ENCODE results near the gene PRR36.

Gene PRR36

DNA sequence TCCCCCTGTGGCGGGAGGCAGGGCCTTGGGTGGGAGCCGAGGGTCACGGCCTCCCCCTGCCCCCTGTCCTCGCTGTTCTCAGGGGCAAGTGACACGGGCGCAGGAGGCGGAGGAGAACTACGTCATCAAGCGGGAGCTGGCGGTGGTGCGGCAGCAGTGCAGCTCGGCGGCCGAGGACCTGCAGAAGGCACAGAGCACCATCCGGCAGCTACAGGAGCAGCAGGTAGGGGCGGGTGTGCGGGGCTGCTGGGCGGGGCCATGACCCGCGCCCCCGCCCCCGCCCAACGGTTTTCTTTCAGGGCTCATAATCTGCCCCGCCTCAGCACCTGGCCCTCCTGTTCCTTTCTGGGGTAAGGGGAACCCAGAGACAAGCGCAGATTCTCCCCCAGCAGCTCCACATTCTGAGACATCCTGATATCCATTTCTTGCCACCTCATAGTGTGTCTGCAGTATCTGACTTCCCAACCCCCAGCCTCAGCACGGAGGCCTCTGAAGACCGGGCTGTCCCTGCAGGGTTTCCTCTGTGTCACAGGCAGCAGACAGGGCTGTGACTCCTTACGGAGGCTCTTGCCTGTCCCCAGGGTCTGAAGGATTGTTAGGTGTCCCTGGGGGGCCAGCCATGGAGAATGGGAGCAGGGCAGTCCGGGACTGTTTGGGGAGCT, 15.9 kb downstream of the PRR36 start:
- DNase-seq, result no peak

DNA sequence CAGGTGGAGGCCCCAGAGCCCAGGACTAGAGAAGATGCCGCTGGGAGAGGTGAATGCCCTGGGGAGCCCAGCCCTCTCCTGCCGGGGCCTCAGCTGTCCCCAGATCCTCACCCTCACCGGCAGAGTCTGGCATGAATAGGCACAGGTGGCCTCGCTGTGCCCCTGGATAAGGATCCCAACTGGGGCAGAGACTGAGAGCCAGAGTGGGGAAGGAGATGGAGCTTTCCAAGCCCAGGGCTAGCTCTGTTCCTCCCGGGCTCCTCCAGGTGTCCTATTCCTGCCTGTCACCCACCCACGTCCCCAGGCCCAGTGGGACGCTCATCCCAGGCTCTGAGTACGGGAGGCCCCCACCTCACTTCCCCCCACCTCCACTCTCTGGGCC, 16.5 kb downstream of the PRR36 start:
- no peak for DNase-seq

DNA sequence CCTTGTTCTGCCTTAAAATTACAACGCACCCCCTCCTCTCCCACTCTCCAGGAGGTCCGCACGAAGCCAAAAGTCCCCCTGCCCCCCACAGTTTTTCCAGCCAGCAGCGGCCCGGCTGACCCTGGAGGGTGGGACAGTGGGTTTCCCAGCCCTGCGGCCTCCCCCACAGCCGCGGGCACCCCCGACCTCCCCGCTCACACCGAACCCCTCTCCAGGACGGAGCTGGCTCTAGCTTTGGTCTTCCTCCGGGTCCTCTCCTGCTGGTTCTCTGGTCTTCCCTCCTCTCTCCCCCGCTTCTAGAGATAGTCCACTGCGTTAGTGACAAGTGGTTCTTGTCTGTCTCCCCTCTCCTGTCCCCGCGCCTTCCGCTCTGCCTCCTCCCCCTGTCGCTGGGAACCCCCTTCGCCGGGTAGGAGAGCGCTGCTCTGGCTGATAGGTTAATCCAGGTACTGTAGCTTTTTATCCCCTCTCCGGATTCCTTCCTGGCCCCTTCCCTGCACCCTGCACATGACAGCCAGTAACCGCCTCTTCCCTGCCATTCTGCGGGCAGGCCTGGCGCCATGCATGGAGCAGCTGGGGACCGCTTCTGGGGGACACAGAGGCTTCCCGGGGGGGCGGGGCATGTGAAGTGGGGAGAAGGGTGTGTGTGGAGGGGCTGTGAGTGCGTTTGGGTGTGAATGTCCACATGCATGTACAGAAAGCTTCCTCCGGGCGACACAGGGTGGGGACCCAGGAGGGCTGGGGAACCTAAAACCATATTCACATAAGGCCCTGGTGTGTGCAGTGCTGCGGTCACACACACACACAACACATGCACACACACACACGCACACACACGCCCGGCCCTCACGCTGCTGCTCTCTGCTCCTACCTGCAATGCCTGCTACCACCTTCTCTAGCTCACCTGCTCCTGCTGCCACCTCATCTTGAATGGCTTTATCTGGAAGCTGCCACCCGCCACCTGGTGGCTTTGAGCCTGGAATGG, 17.2 kb downstream of the PRR36 start:
- DNase-seq, result no peak

DNA sequence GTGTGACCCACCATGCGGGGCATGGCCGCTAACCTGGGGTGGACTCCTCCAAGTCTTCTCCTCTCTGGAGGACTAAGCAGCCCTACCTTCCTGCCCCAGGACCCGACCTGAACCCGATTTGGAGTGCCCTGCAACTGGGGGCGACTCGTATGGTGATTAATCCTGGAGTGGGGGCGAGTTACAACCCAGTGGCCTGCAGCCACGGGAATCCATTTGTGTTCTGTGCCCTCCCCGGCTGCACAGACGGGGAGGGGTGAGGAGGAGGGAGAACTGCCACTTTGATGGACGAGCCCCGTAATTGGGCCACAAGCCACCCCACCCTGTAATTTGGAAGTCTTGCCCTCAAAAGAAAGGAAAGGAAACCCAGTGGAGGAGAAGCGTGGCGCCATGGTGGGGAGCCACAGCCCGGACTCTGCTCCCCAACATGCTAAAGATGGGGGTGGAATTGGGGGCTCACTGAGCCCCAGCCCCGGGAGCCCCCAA, 18.0 kb downstream of the PRR36 start:
- DNase-seq, result no peak

DNA sequence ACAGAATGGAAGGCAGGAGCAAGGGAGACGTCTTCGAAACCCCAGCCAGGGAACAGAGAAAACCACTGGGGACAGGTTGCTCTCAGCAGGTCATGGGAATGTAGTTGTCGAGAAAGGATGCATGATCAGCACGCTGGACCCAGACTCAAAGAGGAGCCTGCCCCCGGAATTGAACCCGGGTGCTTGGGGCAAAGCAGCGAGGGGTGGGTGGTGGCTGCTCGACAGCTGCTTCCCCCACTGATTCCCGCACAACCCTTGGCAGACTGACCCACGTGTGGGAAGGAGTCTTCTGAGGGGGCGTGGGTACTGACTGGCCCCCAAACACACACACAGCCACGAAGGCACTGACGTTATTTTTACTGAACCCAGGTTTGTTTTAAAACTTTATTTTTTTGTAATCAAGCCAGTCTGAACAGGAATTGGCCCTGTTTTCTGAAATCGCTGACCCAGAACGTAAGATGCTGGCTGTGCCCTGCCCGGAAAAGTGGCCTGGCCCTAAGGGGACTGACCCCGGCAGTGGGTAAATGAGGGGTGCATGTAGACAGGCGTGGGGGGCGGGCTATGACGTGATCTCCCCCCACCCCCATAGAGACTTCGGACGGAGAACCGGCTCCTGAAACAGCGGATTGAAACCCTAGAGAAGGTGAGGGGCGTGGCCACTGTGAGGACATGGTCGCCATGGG, 18.6 kb downstream of the PRR36 start:
- no peak for DNase-seq

DNA sequence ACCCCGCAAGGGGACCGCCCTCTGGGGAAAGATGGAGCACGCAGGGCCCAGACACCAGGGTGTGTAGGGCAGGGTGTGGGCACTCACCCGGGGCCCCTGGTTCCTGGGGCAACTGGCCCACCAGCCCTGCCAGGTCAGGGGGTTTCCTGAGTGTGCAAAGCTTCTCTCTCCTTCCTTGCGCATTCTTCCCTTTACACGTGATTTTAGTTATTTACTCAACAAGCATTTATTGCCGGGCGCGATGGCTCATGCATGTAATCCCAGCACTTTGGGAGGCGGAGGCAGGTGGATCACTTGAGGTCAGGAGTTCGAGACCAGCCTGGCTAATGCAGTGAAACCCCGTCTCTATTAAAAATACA, 20.4 kb downstream of the PRR36 start:
- no peak for DNase-seq

DNA sequence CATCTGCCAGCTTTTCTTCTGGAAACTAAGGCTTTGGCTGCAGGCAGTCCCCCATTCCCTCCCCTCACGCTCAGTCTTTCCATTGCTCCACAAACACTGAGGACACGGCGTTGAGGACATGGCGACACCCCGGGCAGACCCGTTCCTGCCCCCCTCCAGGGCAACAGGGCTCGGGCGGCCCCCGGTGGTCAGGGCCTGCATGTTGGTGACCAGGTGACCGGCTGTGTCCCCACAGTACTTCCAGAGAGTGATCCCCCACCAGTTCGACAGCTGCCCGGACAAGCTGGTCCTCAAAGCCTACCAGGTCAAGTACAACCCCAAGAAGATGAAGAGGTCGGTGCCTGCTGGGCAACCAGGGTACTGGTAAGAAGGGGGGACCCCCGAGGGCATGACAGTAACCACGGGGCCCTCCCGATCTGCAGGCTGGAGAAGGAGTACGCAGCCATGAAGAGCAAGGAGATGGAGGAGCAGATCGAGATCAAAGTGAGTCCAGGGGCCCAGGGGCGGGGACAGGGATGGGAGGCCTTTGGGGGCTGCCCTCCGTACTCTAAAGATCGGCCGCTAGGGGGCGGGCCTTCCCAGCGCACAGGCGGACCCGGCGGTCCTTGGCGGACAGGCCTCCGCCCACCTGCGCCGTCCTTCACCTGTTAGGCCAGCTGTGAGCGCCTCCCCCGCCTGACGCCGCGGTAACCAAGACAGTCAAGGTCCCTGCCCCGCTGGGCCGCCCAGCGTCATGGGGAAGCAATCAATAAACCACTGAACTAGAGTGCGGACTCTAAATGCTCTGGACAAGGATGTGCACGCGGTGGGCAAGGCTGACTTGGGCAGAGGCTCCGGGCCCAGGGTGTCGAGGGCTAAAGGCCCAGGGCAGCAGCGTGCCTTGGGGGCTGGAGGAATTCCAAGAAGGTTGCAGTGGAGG, 21.1 kb downstream of the PRR36 start:
- DNase-seq, result no peak

DNA sequence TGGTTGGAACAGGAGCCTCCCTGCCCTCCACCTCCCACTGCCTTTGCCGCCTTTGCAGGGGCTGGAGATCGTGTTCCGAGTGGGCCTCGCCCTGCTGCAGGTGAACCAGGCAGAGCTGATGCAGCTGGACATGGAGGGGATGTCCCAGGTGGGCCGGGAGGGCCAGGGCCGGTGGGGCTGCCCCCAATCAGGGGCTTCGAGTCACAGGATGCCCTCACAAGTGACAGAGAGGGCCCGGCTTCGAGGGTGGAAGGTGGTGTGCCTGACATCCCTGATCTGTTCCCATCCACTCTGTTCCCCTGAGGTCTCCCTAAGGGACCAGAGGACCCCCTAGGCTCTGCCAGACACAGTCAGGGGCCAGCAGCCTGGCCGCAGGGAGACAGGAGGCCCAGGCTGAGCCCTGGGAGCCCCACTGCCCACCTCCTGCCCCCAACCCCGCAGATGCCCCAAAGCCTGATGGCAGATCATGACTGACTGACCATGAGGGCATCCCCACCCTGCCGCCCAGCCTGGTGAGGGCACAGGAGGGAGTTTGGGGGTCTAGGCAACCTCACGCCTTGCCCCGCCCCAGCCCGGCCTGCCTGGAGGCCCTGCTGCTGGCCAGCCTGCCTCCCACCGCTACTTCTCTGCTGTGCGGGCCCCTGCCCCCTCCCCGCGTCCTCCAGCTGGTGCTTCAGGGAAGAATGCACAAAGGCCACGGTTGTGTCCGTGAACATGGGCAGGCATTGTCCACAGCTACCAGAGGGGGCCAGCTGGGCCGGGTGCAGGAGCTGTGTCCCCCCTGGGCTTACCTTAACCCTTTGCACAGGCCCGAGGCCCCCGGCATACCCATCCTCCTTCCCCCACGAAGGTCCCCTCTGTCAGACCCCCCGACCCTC, 22.3 kb downstream of the PRR36 start:
- DNase-seq, result no peak

DNA sequence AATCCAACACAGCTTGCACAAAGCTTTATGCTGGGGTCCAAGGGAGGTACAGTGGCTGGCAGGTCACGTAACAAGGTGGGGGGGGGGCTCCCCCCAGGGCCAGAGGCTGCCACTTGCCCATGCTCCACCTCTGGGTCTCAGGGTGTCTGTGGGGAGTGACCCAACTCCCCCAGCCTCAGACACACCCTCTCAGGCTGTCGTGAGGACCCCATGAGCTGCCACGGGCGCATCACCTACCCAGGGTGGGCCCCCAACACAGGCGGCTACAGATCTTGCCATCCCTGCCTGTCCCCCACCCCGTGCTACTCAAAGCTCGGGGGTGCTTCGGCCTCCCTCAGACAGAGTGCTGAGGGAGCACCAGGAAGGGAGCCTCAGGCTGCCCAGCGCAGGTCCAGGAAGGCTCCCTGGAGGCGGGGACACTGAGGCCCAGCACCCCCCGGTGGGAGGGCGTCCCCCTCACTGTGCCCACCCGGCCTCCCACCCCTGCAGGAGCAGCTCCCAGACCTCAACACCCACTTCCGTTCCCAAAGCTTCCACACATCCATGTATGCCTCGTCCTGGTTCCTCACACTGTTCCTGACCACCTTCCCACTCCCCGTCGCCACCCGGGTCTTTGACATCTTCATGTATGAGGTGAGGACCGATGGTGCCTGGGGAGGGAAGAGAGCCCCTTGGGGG, 23.1 kb downstream of the PRR36 start:
- no peak for DNase-seq

DNA sequence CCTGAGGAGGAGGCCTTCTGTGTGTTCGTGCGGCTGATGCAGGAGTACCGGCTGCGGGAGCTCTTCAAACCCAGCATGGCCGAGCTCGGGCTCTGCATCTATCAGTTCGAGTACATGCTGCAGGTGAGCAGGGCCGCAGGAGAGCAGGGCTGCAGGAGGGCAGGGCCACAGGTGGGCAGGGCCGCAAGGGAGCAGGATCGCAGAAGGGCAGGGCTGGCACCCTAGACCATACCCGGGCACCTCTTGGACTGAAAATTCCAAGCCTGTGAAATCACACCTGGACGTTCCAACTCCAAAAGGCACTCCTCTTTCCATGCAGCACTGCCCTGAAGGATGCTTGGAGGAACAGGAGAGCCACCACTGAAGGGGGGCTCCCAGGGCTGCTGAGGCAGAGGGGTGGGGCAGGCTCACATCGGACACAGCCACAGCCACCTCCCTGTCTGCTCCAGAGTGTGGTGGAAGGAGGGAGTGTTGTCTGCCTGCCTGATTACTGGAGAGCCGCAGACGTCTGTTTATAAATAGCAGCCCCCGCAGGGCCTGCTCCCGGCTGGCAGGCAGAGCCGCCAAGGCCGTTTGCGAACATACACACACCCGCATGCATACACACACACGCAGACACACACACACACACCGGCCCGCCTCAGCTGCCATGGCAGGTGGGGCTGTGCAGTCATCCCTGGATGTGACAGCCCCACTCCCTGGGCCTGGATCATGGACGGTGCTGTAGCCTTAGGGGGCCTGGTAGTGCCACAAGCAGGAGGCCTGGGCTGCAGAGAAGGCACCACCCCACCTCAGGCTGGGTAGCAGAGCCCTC, 24.0 kb downstream of the PRR36 start:
- no peak for DNase-seq

DNA sequence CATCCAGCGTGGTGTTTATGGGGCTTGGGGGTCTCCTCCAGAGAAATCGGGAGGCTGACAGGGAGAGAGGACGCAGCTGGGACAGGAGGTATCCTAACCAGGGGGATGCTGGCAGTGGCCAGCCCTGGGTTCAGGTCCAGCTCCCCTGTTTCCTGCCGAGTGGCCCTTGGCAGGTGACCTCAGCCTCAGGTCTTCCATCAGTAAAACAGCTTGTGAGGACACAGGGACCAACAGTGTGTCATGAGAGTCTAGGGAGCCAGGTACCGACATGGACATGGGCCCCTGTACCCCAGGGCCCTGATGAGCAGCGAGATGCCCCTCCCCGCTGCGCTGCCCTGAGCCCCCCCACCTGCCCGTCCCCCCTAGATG, 24.6 kb downstream of the PRR36 start:
- DNase-seq, result no peak

DNA sequence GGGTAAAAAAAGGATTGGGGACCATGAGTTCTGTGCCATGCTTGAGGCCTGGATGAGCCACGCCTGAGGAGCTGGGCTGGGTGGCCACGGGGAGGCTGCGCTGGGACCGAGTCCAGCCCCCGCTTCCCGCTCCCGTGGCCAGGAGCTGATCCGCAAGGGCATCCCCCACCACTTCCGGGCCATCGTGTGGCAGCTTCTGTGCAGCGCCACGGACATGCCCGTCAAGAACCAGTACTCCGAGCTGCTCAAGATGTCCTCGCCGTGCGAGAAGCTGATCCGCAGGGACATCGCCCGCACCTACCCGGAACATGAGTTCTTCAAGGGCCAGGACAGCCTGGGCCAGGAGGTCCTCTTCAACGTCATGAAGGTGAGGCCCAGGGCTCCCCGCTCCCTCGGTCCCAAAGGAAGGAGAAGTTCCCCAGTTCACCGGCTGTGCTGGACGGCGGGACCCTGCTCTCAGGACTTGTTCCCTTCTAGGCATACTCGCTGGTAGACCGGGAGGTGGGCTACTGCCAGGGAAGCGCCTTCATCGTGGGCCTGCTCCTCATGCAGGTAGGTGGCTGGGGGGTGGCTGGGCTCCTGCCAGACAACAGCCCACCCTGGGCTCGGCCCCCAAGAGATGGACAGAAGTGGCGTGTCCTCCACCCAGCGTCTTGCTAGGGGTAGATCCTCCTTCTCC, 25.3 kb downstream of the PRR36 start:
- DNase-seq, result no peak

DNA sequence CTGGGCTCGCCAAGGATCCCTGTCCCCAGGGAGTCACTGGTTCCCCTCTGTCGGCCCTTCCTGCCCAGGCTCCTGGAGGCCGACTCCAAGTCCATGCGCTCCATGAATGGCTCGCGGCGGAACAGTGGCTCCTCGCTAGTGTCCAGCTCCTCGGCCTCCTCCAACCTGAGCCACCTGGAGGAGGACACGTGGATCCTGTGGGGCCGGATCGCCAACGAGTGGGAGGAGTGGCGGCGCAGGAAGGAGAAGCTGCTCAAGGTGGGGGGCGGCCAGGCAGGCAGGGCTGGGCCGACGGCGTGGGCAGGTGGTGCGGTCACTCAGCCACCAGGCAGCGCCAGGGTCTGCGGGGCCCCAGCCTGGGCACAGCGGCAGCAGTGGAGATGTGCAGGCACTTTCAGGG, 26.5 kb downstream of the PRR36 start:
- DNase-seq, result no peak

DNA sequence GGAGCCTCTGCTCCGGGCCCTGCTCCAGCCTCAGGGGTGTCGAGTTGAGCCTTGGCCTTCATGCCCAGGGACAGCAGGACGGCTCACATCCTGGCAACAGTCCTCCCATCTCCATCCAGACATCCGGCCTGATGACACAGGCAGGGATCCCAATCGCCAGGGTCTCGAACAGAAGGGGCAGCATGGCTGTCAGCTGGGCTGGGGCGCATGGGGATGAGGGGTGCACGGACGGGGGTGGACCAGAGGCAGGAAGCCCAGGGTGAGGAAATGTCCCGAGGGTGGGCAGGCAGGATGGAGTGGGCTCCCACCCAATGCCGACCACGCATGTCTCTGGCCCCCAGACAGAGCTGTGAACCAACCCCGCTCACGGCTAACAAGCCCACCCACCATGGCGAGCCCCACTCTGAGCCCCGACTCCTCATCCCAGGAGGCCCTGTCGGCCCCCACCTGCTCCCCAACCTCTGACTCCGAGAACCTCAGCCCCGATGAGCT, 28.0 kb downstream of the PRR36 start:
- no peak for DNase-seq

DNA sequence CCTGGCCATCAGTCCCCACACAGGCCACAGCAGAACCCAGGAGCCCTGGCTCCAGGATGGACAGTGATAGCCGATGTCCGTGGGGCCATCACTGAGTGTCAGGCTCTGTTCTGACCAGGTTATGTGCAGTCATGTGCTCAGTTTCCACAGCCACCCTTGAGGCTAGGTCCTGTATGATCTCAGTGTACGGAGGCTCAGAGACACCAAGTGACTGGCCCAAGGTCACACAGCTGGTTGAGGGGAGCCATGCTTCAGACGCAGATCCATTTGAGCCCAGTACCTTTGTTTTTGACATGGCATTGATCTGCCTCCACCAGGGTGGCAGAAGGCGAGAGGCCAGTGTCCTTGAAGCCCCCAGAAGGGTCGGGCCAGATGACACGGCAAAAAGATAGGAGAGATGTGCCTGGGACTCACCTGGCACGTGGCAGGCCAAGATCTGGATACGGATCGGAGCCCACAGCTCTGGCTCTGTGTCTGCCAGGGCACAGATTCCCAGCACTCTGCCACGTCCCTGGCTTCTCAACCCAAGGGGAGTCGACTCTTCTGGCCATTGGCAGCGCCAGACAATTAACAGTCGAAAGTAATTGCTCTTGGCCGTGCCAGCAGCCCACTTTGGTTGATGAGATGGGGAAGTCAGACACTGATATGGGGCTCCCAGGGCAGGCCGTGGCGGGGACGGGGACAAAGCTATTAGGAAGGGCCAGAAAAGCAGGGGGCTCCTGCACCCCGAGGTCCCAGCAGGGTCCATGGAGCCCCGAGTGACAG, 28.6 kb downstream of the PRR36 start:
- no peak for DNase-seq

DNA sequence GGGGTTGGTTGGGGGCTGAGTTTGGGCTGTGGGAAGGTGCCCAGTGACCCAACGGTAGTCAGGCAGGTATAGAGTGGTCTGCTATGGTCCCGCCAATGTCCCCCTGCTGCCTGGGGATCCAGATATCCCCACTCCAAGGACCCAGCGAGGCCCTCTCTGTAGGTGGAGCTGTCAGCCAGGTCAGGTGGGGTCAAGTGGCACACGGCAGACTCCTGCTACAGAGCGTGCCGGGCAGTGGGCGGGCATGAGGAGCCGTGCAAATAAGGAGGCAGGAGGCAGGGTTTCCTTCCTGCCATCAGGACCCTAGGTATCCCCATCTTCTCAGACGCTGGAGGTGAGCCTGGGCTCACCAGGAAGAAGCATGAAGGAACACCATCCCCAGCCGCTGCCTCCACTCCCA, 29.2 kb downstream of the PRR36 start:
- DNase-seq, result no peak

DNA sequence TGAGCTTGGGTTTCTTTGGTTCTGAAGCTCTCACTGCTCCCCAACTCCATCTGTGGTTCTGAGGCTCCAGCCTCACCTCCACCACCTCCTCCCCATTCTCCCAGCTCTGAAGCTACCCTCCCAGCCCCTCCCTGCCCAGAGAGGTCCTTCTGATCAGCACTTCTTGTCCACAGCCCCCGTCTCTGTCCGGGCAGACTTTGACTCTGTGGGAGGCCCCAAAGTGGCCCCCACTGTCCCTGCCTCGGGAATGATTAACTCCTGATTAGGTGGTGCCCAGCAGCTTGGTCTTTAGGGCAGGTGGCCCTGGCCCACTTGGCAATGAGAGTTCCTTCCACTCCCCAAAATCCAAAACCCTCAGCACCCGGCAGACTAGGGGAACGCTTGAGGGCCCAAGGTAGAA, 29.8 kb downstream of the PRR36 start:
- no peak for DNase-seq

DNA sequence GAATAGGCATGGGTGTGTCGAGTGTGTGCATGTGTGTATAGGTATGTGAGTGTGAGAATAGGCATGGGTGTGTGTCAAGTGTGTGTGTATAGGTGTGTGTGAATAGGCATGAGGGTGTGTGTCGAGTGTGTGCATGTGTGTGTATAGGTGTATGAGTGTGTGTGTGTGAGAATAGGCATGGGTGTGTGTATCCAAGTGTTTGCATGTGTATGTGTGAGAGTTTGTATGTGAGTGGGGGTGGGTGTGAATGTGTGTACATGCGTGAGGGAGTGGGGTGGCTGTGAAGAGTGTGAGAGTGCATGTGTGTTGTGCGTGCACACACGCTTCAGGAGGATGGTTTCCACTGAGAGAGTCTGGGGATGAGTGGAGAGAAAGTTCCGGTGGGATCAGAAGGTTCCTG, 30.7 kb downstream of the PRR36 start:
- DNase-seq, result no peak

Data from NCI-H187 treated with DMSO at 0.1 percent for 48 hours (cell line).